ENCODE data around the gene ZNF17. TPM values are rescaled to one million over a fixed set of nuclear protein-coding genes. Genes with fewer than 3 reads are reported as not detected.

ZNF17 gene
- total RNA-seq, 1 donor from 2014 or later: 18.6 TPM

DNA sequence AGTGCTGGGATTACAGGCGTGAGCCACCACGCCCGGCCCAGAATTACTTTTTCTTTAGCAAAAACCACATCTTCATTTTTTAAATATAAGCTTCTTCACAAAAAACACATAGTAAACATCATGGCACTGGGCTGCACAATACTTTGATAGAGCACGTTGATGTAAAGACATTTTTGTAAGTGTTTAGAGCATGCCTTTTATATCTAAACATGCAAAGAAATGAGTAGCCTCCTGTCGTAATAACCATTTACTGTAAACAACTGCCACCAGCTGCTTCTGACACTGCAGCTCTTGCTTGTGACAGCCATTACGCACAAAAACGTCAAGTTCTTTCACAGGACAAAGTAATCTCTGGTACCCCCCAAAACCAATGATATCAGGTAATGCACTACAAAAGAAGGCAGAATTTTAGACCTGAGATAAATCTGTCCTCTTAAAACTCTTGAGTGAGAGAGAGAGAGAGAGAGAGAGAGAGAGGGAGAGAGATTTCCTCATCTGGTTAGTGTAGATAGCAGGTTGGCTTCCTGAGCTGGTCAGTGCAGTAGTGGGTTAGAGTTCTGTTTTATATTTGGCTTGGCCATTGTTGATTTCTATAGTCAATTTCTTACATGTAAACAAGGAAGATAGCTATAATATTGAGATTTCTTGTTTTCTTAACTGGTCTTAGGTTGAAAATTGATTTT is 28.0 kb upstream of the ZNF17 start:
- Mint-ChIP-seq H3K27ac (no peak overlapping the region), H3K9me3 (peaks cover 29% of the 10 kb centered on the region), H3K4me3 (no peak overlapping the region), H3K36me3 (ENCODE audit: low read depth) (peaks cover 17% of the 10 kb centered on the region), H3K4me1 (no peaks in the 10 kb centered on the region), H3K27me3 (no peaks in the 10 kb centered on the region)
- intact Hi-C loops (cut with micrococcal nuclease): no loop called here
- ChIA-PET CTCF (no interaction called here), POLR2A (no interaction called here)
- no peak for ATAC-seq (ENCODE audit: low read depth)
- no peak for DNase-seq
- TF ChIP-seq, protein P1, sequence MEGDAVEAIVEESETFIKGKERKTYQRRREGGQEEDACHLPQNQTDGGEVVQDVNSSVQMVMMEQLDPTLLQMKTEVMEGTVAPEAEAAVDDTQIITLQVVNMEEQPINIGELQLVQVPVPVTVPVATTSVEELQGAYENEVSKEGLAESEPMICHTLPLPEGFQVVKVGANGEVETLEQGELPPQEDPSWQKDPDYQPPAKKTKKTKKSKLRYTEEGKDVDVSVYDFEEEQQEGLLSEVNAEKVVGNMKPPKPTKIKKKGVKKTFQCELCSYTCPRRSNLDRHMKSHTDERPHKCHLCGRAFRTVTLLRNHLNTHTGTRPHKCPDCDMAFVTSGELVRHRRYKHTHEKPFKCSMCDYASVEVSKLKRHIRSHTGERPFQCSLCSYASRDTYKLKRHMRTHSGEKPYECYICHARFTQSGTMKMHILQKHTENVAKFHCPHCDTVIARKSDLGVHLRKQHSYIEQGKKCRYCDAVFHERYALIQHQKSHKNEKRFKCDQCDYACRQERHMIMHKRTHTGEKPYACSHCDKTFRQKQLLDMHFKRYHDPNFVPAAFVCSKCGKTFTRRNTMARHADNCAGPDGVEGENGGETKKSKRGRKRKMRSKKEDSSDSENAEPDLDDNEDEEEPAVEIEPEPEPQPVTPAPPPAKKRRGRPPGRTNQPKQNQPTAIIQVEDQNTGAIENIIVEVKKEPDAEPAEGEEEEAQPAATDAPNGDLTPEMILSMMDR (IDR thresholded peaks at IDR 0.05): no peak

DNA sequence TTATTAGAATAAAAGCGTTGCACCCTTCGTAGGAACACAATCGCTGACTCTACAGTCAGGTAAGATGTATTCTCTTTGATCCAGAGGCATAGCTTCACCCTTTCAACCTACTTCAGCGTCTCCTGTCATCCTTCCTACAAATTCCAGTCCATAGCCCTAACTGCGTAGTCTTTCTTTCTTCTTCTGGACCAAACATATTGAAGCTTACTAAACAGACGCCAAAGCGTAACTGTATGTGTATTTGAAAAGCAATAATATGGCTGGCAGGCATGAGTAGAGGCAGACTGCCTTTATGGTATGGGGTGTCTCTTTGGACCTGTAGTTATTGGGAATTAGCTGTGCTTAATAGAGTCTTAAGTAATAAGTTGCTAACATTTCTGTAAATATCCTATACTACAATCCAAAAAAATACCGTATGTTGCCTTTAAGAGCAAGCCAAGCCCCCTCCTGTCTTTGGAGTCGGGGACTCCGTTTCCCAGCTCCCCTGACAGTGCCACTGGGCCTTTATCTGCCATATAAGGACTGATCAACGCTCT is 21.7 kb upstream of the ZNF17 start:
- no peak for DNase-seq
- POLR2A ChIA-PET: interaction anchor here (0.6 to 2.4 kb wide), 14 partner anchors 21 to 1074 kb away, joined by 3 to 22 read pairs (median 5); partner anchors contain the start of genes TRAPPC2B, ZNF154, ZNF274 and ZNF304
- Mint-ChIP-seq H3K27me3 (no peaks in the 10 kb centered on the region), H3K4me1 (peaks cover 32% of the 10 kb centered on the region), H3K27ac (peak overlapping the region; percentile 91), H3K4me3 (peak overlapping the region; percentile 94), H3K36me3 (ENCODE audit: low read depth) (peaks cover 31% of the 10 kb centered on the region), H3K9me3 (peaks cover 3% of the 10 kb centered on the region)
- no peak for ATAC-seq (ENCODE audit: low read depth)
- intact Hi-C loops (cut with micrococcal nuclease): loop anchor here (1.0 to 5.0 kb wide), 12 partner anchors 22 to 996 kb away; partner anchors contain the start of genes ERVK3-1, TRAPPC2B, ZNF17 and ZNF264
- CTCF ChIA-PET: interaction anchor here (1.0 kb wide), 1 partner anchor 17 kb away, joined by 3 read pairs; no protein-coding TSS in a partner anchor
- TF ChIP-seq, protein P1 (IDR thresholded peaks at IDR 0.05): no peak

DNA sequence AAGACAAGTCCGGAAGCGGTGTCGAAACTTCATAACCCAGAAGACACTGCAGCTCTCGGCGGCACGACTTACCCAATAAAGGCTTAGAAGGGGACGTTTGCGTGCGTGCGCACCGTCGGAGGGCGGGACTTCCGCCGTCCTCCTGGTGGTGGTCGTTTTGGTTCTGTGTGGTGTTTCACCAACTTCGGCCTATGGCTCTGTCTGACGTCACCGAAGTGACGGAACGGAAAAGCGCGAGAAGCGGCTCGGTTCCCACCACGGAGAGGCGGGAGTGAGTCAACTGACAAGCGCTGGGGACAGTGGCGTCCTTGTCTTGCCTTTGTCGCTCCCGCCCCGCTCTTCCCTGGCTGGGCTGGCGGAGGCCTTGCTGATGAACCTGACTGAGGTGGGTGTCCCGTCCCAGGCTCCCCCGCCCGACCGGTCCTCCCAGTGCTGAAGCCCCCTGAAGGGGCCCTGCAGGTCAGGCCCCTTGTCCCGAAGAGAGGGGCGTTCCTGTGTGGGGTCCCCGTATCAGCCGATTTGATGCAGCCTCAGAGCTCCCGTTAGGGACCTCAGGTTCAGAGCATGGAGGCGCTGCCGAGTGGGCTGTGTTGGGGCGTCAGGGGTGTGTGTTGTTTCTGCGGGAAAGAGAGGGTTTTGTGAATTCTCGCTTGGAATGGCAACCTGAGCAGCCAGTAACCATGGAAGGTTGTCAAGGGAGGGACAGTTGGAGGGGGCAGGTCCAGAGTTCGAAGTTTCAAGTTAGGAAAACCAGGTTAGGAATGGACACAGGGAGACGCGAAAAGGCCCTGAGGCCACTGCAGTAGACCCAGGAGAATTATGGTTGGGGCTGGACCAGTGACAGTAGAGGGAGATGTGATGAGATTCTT is 21.0 kb upstream of the ZNF17 start, which contains the start of gene ZNF548:
TSS of gene ZNF548 (plus strand) at position 125 of the 869 bp plus-strand sequence. CDS start at position 371, 246 bp downstream.
- peak; percentile 98 for ATAC-seq (ENCODE audit: low read depth)
- intact Hi-C loops (cut with micrococcal nuclease): loop anchor here (1.0 to 5.0 kb wide), 12 partner anchors 21 to 997 kb away; partner anchors contain the start of genes ERVK3-1, TRAPPC2B, ZNF17 and ZNF264
- TF ChIP-seq, protein P1 (IDR thresholded peaks at IDR 0.05): no peak
- Mint-ChIP-seq H3K9me3 (peaks cover 3% of the 10 kb centered on the region), H3K4me1 (peaks cover 34% of the 10 kb centered on the region), H3K27me3 (no peaks in the 10 kb centered on the region), H3K4me3 (peak within 1 kb of the TSS; percentile 94), H3K27ac (peak within 1 kb of the TSS; percentile 91), H3K36me3 (ENCODE audit: low read depth) (peaks cover 38% of the 10 kb centered on the region)
- POLR2A ChIA-PET: interaction anchor here (0.6 to 2.4 kb wide), 15 partner anchors 20 to 1073 kb away, joined by 3 to 22 read pairs (median 5); partner anchors contain the start of genes TRAPPC2B, ZNF154, ZNF274 and ZNF304
- peak; percentile 96 for DNase-seq
- CTCF ChIA-PET: interaction anchor here (1.0 kb wide), 1 partner anchor 16 kb away, joined by 3 read pairs; no protein-coding TSS in a partner anchor

DNA sequence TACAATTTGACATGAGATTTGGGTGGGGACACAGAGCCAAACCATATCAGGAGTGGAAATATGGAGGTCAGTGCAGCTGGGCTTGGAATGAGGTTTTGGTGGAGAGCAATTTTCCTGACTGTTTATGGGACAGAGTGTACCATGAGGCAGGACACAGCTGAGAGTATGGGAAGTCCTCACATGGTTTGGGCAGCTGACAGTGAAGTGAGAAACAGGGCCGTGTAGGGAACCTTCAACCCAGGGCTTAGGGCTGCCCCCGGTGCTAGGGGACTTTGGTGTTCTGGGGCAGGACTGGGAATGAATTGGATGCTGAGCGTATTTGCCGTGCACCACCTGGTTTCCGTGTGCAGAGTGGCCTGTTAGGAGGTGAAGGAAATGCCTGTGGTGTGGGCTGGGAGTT is 15.3 kb upstream of the ZNF17 start:
- Mint-ChIP-seq H3K9me3 (peaks cover 10% of the 10 kb centered on the region), H3K36me3 (ENCODE audit: low read depth) (peaks cover 81% of the 10 kb centered on the region), H3K27ac (no peak overlapping the region), H3K4me3 (no peak overlapping the region), H3K4me1 (peaks cover 14% of the 10 kb centered on the region), H3K27me3 (no peaks in the 10 kb centered on the region)
- intact Hi-C loops (cut with micrococcal nuclease): no loop called here
- TF ChIP-seq, protein P1 (IDR thresholded peaks at IDR 0.05): no peak
- no peak for DNase-seq
- POLR2A ChIA-PET: no interaction called here
- CTCF ChIA-PET: no interaction called here
- ATAC-seq (ENCODE audit: low read depth): no peak
